Stimulated activated CD8-positive, alpha-beta memory T cell treated with anti-CD3 and anti-CD28 coated beads, Interleukin-15, amount 100 ng/mL, for 4 hours (primary cell): ENCODE data around the gene ETFBKMT.
A peak's percentile ranks its signal among the peaks of the same experiment; 100 is the strongest.

Experiments used
- DNase-seq, 2 donors: peaks; one replicate each; pipeline ENCODE4 v3.0.0-alpha.2; 2020; ENCODE audit warnings: low read depth in 2 of 2

ETFBKMT gene

DNA sequence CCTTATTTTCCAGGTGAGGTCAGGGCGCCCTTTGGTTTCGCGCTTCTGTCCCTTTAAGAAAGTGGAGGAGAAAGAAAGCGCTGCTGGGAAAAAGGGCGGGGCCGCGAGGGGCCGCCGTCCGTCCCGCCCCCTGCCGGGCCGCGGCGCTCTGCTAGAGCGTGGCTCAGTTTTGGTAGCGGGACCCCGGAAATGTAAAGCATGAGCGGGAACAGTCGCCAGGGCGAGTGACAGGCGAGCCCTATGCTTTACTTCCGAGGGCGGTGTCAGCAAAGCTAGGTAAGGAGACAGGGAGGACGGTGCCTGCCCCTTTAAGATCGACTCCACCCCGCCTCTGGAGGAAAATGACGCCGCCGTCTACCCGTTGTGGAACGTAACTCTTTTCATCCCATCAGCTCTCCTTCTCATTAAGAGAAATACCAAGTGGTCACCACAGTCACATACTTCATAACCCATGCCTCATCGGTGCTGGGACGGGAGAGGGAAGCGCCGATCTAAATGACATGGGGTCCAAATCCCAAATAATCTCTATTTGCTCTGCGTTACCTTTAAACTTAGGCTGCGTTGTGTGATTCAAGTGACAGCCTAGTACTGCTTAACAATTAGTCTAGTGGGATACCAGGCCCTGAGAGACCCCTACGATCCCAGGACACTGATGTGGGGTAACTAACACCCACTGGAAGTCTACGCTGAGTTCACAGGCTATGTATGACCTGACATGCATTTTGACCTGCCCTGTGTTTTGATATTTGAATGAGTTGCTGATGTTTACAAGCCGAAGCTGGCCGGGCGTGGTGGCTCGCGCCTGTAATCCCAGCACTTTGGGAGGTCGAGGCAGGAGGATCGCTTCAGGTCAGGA is at the start of gene ETFBKMT:
ETFBKMT (plus strand) TSS at position 602 of the 856 bp plus-strand sequence. CDS start 2,266 bp downstream, outside the sequence.
- DNase-seq: peak; percentile 81 to 87

DNA sequence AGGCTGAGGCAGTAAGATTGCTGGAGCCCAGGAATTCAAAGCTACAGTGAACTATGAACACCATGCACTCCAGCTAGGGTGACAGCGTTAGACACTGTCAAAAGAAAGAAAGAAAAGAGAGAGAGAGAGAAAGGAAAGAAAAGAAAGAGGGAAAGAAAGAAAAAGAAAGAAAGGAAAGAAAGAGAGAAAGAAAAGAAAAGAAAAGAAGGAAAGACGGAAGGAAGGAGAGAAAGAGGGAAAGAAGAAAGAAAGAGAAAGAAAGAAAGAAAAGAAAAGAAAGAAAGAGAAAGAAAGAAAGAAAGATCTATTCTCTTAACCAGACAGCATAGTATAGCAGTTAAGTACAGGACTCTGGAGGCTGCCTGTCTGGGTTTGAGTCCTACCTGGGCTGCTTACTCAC is 46.7 kb upstream of the ETFBKMT start:
- DNase-seq: no peak

DNA sequence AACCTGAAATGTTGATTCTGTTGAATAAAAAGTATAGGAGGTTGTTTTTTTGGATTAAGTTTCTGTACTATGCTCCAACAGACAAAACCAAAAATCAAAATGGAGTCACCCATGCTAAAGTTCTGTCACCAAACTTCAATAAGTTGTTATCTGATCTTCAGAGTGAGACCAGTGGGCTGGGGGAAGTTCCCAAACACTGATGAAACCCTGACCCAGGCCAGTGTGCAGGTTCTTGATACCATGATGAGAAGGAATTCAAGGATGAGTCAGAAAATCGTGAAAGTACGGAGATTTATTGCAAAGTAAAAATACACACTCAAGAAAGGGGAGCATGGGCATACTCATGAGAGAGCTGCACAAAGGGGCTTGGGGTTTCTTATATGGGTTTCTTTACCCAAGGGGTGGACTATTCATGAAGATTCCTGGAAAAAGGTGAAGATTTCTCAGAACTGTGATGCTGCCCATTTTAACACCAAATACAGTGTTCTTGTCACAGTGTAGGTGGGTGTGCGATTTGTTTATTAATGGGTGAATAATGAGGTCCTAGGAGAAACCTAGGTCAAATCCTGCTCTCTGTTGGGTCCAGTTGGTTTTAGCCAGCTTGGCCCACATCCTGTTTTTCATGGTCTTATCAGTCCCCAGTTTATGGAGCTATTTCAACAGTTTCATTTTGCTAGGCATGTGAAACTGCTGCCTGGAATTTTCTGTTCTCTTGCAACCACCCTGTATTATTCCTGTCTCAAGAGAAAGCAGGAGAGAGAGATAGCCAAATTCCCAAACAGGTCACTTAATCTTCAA is 41.1 kb upstream of the ETFBKMT start:
- DNase-seq: no peak

- no peak for DNase-seq
Observed at GRCh38 chr12:31620311-31620710, 39.2 kb upstream of the ETFBKMT start.

DNA sequence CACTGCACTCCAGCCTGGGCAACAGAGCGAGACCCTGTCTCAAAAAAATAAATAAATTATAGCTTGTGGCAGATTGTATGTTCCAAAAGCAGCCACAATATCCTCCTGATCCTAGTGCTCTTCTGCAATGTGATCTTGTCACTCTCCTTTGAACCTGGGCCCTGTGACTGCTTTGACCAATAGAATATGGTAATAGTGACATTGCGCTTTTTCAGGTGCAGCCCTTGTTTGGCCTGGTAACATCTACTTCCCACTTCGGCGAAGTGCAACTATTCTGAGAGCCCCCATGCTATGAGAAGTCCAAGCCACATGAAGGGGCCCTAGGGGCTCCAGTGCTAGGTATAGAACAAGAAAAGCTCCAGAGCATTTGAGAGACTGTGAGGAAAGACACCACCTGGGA is 37.5 kb upstream of the ETFBKMT start:
- DNase-seq: no peak

- DNase-seq: no peak
Observed at GRCh38 chr12:31626270-31626995, 33.1 kb upstream of the ETFBKMT start.

DNA sequence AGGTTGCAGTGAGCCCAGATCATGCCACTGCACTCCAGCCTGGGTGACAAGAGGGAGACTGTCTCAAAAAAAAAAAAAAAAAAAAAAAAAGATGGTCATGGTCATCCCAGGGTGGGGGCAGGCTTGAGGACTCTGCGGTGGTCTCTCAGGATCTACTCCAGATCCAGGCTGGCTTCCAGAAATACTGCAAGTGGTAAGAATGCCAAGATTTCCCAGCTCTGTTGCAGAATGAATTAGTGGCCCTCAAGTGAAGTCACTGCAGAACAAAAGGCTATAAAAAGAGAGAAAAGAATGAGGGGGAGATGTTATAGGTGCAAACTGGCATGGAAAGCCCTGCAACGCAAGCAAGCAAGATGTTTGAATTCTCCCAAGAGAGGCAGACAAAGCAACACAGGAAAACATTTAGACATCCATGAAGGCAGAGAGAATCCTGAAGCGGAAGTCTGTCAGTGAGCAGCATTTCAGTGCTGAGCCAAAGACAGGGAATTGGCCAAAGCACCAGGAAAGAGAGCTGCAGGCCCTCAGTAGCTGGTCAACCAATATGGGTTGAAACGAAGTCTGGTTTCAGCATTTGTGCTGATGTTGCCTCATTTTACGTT is 31.9 kb upstream of the ETFBKMT start:
- DNase-seq: no peak

DNA sequence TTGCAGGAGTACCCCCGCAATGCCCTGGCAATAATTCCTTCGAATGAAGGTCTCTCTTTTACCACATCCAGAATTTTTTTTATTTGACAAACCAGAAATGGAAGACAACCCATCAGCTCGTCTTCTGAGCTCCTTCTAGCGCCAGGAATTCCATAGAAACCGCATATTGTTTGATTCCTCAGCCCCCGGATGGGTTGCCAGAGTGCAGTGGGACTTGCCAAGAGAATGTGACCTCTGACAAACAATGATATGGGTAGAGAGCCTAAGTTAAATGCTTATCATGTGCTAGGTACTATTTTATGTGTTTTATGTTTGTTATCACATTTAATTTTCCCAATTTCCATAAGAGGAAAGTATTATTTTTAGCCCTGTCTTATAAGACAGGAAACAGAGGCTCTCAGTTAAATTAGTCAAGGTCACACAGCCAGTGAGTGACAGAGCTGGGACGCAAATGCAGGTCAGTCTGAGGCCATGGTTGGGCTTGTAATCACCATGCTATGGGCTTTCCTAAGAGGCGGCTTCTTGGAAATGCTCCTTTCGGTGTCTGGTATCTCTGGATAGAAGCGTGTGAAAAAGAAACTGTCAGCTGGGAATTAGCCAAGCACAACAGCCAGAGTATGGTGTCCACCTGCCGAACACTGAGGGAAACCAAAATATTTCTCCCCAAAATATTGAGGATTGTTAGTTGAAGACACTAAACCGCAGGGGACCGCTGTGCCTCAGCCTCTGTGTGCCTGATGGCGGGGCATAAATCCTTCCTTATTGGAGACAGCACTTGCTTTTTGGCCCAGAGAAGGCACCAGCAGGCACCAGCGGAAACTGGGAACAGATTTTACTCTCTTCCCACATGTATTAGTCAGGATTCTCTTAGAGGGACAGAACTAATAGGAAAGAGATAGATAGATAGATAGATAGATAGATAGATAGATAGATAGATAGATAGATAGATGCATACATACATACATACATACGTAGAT is 29.4 kb upstream of the ETFBKMT start:
- DNase-seq: no peak

DNA sequence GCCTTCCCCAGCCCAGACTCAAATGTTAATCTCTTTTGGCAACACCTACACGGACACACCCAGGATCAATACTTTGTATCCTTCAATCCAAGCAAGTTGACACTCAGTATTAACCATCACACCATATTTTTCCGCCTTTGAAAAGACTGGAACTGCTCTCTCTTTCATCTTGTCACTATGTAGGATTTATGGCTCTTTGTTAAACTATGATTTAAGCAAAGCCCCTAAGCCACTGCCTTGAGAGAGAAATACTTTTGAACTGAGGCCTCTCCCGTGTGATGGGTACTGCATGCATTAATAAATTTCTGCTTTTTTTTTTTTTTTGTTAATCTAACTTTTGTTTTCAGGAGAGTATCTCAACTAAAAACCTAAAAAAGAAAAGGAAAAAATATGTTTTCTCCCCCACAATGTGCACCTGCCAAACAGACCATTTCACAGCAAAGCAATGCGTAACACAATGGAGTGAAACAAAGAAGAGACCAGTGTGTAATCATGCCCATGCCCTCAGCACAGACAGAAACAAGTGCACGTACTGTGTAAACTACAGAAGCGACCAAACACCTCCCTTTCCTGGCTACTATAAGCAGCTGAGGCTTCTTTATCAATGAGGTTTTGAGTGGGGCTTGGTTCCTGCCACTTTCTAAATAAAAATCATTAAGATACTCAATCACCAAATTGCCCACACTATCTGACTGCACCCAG is 28.3 kb upstream of the ETFBKMT start:
- no peak for DNase-seq

- no peak for DNase-seq
Observed at GRCh38 chr12:31631809-31632208, 27.7 kb upstream of the ETFBKMT start.

DNA sequence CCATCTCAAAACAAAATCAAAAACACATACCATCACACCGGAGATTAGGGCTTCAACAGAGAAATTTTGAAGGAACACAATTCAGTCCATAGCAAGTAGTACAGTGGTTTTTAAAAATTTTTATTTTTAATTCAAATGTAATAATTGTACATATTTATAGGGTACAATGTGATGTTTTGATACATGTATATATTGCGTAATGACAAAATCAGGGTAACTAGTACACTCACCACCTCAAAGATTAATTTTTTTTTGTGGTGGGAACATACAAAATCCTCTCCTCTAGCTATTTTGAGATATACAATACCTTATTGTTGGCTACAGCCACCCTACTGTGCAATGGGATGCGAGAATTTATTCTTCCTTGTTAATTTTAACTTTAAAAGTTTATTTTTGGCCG is 26.0 kb upstream of the ETFBKMT start:
- no peak for DNase-seq

DNA sequence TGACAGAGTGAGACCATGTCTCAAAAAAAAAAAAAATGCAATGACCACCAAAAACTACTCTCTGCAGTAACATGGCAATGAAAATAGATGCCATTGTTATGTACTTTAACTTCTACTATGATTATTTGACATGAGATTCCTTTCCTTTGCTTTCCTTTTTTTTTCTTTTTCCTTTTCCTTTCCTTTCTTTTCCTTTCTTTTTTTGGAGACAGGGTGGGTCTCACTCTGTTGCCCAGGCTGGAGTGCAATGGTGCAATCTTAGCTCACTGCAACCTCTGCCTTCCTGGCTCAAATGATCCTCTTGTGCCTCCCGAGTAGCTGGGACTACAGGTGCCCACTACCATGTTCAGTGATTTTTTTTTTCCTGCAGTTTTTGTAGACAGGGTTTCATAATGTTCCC is 24.9 kb upstream of the ETFBKMT start:
- no peak for DNase-seq

GRCh38 chr12:31641509-31642090 is 17.9 kb upstream of the ETFBKMT start:
- DNase-seq: no peak

DNA sequence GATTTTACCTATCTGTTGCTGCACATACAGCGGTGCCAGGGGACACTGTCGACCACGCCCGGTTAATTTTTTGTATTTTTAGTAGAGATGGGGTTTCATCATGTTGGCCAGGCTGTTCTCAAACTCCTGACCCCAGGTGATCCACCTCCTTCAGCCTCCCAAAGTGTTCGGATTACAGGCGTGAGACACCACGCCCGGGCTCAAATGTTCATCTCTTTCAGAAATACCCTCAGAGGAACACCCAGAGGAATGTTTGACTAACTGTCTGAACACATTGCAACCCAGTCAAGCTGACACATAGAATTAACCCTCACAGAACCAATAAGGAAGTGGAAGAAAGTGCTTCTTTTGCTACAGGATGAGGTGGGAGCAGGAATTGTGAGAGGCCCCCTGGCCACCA is 15.0 kb upstream of the ETFBKMT start:
- DNase-seq: no peak

DNA sequence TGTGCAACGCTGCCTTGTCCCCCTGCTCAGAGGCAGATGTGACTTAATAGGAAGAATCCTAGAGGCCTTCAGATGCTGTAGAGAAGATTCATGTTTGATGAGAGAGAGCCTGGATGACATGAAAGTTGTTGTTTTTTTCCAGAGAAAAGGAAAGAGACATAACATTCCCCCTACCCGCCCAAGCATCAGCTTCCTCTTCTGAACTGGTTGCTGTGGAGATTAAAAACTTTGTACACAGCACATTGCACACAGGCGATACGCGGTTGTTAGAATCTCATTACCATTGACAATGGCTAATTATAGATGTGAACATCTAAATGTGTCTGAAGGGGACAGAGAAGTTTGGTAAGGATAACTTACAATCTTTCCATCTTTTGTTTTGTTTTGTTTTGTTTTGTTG is 13.6 kb upstream of the ETFBKMT start:
- no peak for DNase-seq

DNA sequence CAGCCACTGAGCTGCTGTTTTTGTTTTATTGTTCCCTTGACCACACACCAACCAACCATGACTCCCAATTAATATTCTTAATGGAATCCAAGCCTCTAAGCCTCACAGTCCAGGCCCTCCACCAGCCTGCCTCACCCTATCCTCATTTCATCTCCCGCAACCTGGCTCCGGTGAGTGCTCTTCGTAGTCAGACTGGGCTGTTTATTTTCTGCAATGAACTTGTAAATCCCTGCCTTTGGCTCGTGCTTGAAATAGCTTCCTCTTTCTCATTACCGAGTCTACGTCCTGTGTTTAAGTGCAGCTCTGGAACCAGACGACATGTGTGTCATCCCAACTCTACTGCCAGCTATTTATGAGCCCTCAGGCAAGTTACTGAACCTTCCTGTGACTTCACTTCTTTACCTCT is 12.4 kb upstream of the ETFBKMT start:
- no peak for DNase-seq

DNA sequence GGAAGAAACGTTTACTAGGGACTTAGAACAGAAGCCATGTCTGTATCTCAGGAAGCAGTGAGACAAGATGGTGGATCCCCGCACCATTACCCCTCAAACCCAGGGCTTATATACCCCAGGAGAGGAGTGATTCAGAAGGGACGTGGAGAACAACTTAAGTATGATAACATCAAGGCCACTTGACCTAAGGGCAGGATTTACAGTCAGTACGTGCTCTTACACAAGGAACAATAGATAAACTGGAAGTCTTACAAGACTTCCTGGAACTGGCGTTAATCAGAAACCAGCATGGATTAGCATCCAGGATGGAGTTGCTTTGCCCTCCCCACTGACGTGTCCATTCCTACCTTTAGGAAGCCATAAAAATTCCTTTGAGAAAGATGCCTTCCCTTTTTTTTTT is 8.6 kb upstream of the ETFBKMT start:
- DNase-seq: no peak

- DNase-seq: no peak
Observed at GRCh38 chr12:31651893-31652521, 7.5 kb upstream of the ETFBKMT start.

GRCh38 chr12:31655208-31655607 is 4.3 kb upstream of the ETFBKMT start:
- no peak for DNase-seq
